T1000 (cell line): ENCODE data around the gene DDX24.
A peak's percentile ranks its signal among the peaks of the same experiment; 100 is the strongest.

Source experiments
- DNase-seq: peaks from one replicate; lab custom pipeline; 2025; ENCODE audit warnings: mixed read lengths; lab: John Stamatoyannopoulos, UW

The DDX24 gene, protein sequence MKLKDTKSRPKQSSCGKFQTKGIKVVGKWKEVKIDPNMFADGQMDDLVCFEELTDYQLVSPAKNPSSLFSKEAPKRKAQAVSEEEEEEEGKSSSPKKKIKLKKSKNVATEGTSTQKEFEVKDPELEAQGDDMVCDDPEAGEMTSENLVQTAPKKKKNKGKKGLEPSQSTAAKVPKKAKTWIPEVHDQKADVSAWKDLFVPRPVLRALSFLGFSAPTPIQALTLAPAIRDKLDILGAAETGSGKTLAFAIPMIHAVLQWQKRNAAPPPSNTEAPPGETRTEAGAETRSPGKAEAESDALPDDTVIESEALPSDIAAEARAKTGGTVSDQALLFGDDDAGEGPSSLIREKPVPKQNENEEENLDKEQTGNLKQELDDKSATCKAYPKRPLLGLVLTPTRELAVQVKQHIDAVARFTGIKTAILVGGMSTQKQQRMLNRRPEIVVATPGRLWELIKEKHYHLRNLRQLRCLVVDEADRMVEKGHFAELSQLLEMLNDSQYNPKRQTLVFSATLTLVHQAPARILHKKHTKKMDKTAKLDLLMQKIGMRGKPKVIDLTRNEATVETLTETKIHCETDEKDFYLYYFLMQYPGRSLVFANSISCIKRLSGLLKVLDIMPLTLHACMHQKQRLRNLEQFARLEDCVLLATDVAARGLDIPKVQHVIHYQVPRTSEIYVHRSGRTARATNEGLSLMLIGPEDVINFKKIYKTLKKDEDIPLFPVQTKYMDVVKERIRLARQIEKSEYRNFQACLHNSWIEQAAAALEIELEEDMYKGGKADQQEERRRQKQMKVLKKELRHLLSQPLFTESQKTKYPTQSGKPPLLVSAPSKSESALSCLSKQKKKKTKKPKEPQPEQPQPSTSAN

DNA sequence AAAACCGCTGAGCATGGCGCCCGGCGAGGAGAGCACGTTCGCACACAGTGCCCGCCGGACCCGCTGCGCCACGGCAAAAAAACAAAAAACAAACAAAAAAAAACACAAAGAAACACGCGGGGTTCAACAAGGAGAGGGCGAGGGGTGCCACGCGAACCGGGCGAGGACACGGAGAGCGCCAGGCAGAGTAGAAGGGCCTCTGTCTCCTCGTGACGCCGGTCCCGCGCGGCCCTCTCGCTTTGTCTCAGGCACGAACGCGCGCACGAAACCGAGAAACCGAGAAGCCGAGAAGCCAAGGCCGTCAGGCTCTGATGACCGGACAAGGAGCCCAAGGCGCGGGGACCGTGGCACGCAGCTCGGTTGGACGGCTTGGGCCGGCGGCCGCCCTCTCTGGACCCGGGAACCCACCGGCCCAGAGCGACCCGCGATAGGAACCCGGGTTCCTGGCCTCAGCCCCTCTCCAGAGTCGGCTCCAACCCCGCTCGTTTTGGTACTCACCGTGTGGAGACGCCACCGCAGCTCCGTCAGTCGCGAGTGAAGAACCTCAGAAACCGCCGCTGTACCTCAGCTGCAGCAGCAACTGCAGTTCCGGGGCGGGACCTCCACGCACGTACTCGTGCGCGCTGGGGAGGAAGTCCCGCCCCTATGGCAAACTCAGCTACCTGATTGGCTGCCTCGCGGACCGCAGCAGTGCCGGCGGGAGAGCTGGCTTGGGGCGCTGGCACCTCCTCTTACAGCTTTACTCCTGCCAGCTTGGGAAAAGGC, at the start of gene DDX24, which contains the start of gene IFI27L1:
Gene DDX24, minus strand, starts transcription at position 582 of the 765 bp plus-strand sequence. CDS start 1,460 bp downstream, outside the sequence.
Gene IFI27L1, plus strand, starts transcription at position 690 of the 765 bp plus-strand sequence. CDS start 15,628 bp downstream, outside the sequence.
- peak; percentile 91 for DNase-seq

- no peak for DNase-seq
These were observed 48.9 kb upstream of the DDX24 start for GRCh38 chr14:94129758-94130414.

- peak; percentile 67 for DNase-seq
These were observed 48.2 kb upstream of the DDX24 start, which contains the start of gene IFI27L2 for GRCh38 chr14:94129111-94129757. IFI27L2 (minus strand) TSS chr14:94129604; CDS start chr14:94129564, 40 bp downstream.

DNA sequence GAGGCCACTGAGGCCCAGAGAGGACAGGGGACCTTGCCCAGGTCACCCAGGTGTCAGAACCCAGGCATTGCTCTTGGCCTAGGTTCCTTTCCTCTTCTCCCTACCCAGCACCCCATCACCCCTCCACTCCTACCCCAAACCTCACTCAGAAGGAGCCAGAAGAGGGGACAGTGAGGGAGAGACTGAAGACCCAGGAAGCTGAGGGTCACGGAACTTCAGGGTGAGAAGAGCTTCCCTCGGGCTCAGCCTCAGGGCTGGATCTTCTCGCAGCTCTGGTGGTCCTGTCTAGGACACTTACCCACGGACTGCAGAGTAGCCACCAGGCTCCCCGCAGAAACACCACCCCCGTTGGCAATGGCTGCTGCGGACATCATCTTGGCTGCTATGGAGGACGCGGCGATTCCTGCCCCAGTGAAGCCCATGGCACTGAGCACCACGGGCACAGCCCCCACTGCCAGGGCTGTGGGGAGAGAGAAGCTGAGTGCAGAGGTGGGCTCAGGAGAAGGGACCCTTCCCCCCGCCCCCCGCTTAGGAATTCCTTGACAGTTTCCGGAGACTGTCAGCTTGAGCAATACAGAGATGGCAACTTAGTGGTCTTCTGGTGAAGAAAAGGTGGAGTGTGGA, 47.3 kb upstream of the DDX24 start:
- no peak for DNase-seq

GRCh38 chr14:94127330-94127729, 46.3 kb upstream of the DDX24 start:
- no peak for DNase-seq

DNA sequence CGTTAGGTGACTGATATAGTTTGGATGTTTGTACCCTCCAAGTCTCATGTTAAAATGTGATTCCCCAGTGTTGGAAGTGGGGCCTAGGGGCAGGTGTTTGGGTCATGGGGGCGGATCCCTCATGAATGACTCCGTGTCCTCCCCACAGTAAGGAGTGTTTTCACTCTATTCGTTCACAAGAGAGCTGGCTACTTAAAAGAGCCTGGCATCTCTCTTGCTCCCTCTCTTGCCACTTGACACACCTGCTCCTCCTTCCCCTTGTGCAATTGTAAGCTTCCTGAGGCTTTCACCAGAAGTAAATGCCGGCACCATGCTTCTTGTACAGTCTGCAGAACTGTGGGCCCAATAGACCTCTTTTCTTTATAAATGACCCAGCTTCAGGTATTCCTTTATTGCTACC, 45.8 kb upstream of the DDX24 start:
- DNase-seq = no peak

GRCh38 chr14:94126419-94126677, 45.3 kb upstream of the DDX24 start:
- DNase-seq = no peak

DNA sequence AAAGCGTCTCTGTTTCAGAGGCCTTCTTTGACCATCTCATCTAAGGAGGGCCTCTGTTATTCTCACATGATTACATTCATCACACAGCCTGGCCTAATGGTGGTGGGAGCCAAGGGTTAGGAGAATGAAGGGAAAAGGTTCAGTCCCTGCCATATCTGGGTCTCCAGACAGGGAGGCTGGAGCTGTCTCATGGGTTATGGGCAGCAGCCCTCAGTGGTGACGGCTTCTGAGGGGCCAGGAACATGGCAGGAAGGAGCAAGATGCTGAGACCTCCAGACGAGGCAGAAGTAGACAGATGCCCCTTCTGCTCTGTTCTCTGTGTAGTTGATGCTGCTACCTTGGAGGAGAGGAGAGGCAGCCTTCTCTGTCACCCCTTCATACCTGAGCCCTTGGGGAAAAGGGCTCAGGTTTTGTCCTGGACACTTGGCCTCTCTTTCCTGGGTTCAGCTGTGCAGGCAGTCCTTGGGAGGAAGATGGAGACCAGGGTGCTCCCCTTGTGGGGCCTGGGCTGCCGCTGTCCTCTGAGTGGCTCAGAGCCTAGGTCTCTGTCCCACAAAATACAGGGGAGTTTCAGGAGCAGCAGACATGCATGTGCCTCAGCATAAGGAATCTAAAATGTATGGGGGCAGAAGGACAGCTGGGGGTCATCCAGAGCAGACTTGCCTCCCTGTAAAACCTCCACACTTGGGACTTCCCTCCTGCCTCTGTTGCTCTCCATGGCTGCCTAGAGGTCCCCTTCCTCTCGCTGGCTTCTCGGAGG, 44.8 kb upstream of the DDX24 start:
- DNase-seq = no peak

DNA sequence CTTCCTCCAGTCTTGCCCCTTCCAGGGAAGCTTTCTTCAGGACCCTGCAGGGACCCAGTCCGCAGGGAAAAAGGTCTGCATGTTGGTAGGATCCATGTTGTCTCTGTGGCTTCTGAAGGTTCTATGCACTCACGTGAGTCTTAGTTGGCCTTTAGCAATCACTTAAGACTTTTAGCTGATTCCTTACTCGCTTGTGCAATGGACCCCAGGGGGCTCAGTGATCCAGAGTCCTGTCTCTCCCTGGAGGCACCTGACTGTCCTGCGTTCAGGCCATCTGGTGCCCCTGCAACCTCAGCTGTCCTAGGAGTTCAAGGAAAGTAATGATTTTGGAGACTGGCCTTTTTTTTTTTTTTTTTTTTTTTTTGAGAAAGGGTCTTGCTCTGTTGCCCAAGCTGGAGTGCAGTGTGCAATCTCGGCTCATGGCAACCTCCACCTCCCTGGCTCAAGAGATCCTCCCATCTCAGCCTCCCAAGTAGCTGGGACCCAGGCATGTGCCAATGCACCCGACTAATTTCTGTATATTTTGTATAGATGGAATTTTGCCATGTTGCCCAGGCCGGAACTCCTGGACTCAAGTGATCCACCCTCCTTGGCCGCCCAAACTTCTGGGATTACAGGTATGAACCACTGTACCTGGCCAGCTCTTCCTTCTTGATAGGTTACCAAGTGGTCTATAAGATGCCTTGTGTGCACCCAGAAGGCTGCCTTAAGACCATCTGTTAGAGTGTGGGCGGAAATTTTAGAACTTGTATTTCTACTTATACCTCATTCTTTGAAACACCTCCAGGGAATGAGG, 43.8 kb upstream of the DDX24 start:
- DNase-seq = no peak

GRCh38 chr14:94123868-94124267, 42.9 kb upstream of the DDX24 start:
- no peak for DNase-seq

GRCh38 chr14:94123296-94123695, 42.3 kb upstream of the DDX24 start:
- DNase-seq = no peak

- DNase-seq = no peak
These were observed 41.4 kb upstream of the DDX24 start for GRCh38 chr14:94122438-94122837.

- DNase-seq = no peak
These were observed 40.5 kb upstream of the DDX24 start for GRCh38 chr14:94121485-94121884.

GRCh38 chr14:94120667-94121340, 39.8 kb upstream of the DDX24 start:
- DNase-seq = peak; percentile 61

DNA sequence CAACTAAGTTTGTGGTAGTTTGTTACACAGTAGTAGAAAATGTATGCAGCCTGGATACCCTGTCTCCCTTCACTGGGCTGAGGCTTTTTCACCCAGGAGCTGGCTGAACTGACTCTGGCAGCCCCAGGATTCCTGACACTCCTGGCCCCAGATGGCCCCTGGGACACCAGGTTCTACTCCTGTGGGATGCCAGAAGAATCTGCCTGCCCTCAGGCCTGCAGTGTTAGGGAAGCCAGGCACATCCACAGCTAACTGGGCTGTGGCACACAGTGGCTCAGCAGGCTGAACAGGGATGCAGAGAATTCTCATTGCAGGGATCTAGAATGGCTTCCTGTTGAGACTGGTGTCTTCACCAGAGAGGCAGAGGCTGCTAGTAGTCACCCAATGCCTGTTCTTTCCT, 38.1 kb upstream of the DDX24 start:
- no peak for DNase-seq

GRCh38 chr14:94117856-94118255, 36.9 kb upstream of the DDX24 start:
- DNase-seq = no peak

DNA sequence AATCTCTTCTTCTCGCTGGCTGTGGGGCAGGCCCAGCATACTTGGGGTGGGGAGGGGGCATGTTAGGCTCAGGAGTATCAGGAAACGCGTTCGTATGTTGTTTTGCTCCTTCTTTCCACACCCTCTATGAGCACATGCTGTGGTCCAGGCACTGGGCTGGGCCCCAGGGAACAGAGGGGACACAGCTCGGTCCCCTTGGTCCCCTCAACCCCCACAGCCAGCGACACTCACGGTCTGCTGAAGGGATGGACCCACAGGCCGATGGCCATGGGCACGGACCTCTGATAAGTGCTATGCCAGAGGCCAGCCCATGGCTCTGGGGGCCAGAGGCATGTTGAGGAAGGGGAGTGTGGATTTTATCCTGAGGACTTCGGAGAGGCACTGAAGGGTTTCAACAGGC, 35.7 kb upstream of the DDX24 start:
- DNase-seq = no peak

DNA sequence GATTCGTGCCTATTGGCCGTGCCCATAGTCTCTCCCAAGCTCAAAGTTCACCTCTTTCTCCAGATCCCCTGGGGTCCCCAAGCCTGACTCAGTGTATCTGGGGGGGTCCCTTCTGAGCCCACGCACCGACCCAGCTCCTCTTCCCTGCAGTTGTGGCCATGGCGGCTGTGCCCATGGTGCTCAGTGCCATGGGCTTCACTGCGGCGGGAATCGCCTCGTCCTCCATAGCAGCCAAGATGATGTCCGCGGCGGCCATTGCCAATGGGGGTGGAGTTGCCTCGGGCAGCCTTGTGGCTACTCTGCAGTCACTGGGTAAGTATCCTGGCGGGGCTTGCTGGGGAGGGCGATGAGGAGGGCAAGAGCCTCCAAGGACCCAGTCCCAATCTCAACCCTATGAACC, 34.6 kb upstream of the DDX24 start:
- DNase-seq = no peak
